Motor neuron (in vitro differentiated cells): ENCODE measurements around the gene LRIG2. TPM values are rescaled to one million over a fixed set of nuclear protein-coding genes. Genes with fewer than 3 reads are reported as not detected.
"Not testable (repeated sequence)": the region's sequence is repeated elsewhere in the genome, so short reads cannot be mapped to it uniquely, and the experiment has no call there.

Experiments used
- ATAC-seq, 8 experiments: fragments of 200-7000 bp; cut with Tn5 transposase; replicated peaks in 6 of 8; 2 replicates each; pipeline ENCODE4 v1.8.0; 2021; ENCODE audit warnings: mild to moderate bottlenecking in 8 of 8, moderate library complexity in 8 of 8
- H3K27ac ChIP-seq, 2 donors: fragments of 250-450 bp; sonication (Bioruptor Pico); 2 replicates each; pipeline ENCODE4 v1.9.0; 2021; ENCODE audit warnings: antibody characterized with exemption in 2 of 2, mild to moderate bottlenecking in 2 of 2, moderate library complexity in 1 of 2
- H3K4me1 ChIP-seq, 2 donors: fragments of 250-450 bp; sonication (Bioruptor Pico); replicated peaks in 1 of 2; 2 replicates each; pipeline ENCODE4 v1.6.1; 2021; ENCODE audit warnings: antibody characterized with exemption in 2 of 2, mild to moderate bottlenecking in 2 of 2, moderate library complexity in 1 of 2
- H3K4me3 ChIP-seq, 5 donors: fragments of 250-450 bp; sonication (Bioruptor Pico); 2 replicates each; pipeline ENCODE4 v1.9.0; 2021; ENCODE audit warnings: antibody characterized with exemption in 5 of 5, mild to moderate bottlenecking in 5 of 5, moderate library complexity in 4 of 5
- WGBS, 10 experiments: fragments of 450-650 bp; shearing (Covaris generic); methylation state at CpG; one replicate each; pipeline ENCODE4 v1.0.0; 2022; 5-methylcytosine and 5-hydroxymethylcytosine counted together
- in situ Hi-C, 9 experiments: fragments of 400-800 bp; cut with MboI; loops; one replicate each; pipeline ENCODE4 v1.15.0; 2021; ENCODE audit warnings: low sequenced_read_pairs in 9 of 9, low pct_unique_long_range_greater_than_20kb in 2 of 9; ENCODE audit not compliant: unreplicated experiment in 9 of 9
- total RNA-seq, 8 experiments: library from RNA; unstranded; fragments of 300-600 nt; gene quantifications; 2 replicates each; pipeline versions ENCODE4 v1.2.3 to v1.2.4, GENCODE V29; 2022

LRIG2 gene
- total RNA-seq, 8 experiments from 2014 or later: 11.9 to 25.4 (median 20.6) TPM

DNA sequence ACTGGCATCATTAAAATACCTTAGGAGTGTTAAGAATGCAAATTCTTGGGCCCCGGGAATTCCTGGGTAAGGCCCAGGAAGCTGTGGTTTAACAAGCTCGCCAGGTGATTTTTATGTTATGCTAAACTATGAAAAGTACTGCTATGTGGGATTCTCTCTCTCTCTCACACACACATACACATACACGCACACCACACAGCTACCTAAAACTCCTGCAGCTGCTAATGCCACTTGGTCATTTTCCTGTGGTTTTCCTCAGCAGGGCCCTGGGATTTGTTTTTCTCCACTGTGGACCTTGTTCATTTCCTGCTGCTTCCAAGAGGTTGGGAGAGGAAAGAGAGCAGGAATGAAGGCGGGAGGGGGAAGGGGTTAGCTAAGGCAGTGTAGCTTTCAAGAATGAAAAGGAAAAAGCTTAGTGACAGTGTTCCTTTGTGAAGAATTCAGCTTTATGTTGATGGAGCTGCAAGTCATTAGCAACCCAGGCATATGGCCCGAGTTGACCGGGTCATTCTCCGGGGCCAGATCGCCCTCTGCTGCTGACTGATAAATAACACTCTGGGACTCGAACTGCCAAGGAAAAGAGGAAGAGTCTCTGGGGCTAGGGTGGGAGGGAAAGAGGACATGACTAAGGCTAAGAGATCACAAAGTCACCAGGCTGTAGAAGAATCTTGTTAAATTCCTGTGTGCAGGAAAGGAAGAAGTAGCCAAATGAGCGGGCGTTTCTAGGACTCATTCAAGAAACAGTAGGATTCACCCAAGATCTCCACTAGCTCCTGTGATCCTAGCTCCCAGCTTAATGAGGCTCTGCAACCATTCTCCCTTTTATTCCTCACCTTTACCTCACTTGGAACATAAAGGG, 30.5 kb upstream of the LRIG2 start:
- peak overlapping the region; percentile 52 to 79 for H3K27ac ChIP-seq
- 2 to 11% (median 8%) methylated on average over 3 to 10 of the region's 11 CpGs; no CpG with 5 or more reads in 3 of the 10 experiments for WGBS, 10 experiments
- no peak overlapping the region for H3K4me3 ChIP-seq
- ATAC-seq: peak; percentile 90 to 96 (median 92)
- in situ Hi-C loops: loop anchor here in 2 of 9 experiments (25.0 kb wide), 2 partner anchors 155 to 230 kb away; no protein-coding TSS in a partner anchor
- peaks cover 20 to 29% of the 10 kb centered on the region in 2 donors for H3K4me1 ChIP-seq

DNA sequence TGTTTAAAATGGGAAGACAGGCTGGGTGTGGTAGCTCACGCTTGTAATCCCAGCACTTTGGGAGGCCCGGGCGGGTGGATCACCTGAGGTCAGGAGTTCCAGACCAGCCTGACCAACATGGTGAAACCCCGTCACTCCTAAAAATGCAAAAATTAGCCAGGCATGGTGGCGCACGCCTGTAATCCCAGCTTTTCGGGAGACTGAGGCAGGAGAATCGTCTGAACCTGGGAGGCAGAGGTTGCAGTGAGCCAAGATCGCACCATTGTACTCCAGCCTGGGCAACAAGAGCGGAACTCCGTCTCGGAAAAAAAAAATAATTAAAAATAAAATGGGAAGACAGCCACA, 29.9 kb upstream of the LRIG2 start:
- peaks cover 20 to 29% of the 10 kb centered on the region in 2 donors for H3K4me1 ChIP-seq
- WGBS, 10 experiments: 58 to 96% (median 73%) methylated on average over 1 to 12 of the region's 12 CpGs
- H3K4me3 ChIP-seq, ATAC-seq: not testable (repeated sequence)
- peak overlapping the region in 1 of 2 donors; percentile 1 for H3K27ac ChIP-seq
- in situ Hi-C loops: loop anchor here in 2 of 9 experiments (25.0 kb wide), 2 partner anchors 156 to 231 kb away; no protein-coding TSS in a partner anchor

DNA sequence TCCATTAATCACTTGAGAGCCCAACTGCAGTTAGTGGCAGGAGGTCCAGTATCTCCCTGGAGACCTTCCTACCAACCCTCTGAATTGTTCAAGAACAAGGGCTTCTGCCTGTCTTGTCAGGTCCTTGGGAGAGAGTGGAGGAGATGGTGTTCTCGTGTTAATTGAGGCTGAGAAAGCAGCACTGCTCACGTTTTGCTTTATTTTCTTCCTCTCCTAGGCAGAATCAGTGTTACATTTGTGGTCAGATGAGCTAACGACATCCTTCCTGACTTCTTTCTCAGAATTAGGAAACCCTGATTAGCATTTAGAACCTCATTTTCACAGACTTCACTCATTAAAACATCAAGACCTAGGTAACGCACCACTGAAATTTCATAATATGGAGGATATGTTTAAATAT, 26.4 kb upstream of the LRIG2 start:
- in situ Hi-C loops: loop anchor here in 2 of 9 experiments (25.0 kb wide), 2 partner anchors 159 to 234 kb away; no protein-coding TSS in a partner anchor
- H3K4me1 ChIP-seq: peaks cover 18 to 25% of the 10 kb centered on the region in 2 donors
- H3K4me3 ChIP-seq: no peak overlapping the region
- WGBS, 10 experiments: 46 to 93% (median 57%) methylated on average over 3 to 4 of the region's 4 CpGs
- H3K27ac ChIP-seq: no peak overlapping the region
- ATAC-seq: no peak

DNA sequence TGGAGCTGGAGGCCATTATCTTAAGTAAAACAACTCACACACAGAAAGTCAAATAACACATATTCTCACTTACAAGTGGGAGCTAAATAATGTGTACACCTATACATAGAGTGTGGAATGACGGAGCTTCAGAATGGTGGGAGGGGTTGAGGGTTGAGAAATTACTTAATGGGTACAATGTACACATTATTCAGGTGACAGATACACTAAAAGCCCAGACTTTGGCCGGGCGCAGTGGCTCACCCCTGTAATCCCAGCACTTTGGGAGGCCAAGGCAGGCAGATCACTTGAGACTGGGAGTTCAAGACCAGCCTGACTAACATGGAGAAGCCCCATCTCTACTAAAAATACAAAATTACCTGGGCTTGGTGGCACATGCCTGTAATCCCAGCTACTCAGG, 24.9 kb upstream of the LRIG2 start:
- H3K27ac ChIP-seq: no peak overlapping the region
- peaks cover 3 to 10% of the 10 kb centered on the region in 2 donors for H3K4me1 ChIP-seq
- no peak for ATAC-seq
- in situ Hi-C loops: loop anchor here in 2 of 9 experiments (25.0 kb wide), 2 partner anchors 161 to 236 kb away; no protein-coding TSS in a partner anchor
- WGBS, 10 experiments: 60 to 100% (median 100%) methylated on average over 1 to 3 of the region's 3 CpGs; no CpG with 5 or more reads in 5 of the 10 experiments
- H3K4me3 ChIP-seq: no peak overlapping the region

DNA sequence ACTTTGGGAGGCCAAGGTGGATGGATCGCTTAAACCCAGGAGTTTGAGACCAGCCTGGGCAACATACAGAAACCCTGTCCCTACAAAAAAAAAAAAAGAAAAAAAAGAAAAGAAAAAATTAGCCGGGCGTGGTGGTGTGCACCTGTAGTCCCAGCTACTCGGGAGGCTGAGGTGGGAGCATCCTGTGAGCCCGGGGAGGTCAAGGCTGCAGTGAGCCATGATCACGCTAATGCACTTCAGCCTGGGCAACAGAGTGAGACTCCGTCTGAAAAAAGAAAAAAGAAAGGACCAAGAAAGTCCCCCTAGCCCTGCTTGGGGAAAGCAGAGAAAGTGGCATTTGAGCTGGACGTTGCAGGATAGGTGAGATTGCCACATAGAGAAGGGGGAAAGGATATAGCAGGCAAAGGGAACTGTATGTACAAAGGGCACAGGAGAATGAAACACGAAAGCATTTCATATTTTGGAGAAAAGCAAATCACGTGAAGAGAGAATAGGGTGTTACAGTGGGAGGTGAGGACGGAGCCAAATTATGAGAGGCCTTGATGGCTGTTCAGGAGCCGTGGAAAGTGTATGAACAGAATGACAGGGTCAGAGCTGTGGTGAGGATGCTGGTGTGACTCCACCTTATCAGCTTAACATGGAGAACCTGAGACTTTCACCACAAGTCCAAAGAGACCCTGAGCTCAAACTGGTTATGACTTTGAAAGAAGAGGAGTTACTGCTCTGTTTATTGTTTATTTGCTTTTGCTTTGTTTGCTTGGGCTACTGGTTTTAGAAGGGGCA, 19.5 kb upstream of the LRIG2 start:
- Histone ChIP-seq H3K27ac (no peak overlapping the region), H3K4me3 (no peak overlapping the region), H3K4me1 (peaks cover 8 to 22% of the 10 kb centered on the region in 2 donors)
- 69 to 92% (median 84%) methylated on average over 3 to 12 of the region's 12 CpGs for WGBS, 10 experiments
- ATAC-seq: no peak
- in situ Hi-C loops: loop anchor here in 2 of 9 experiments (25.0 kb wide), 1 partner anchor 341 kb away; the partner anchor contains the start of genes PPM1J (in 2 of the 2) and RHOC (in 2 of the 2)

DNA sequence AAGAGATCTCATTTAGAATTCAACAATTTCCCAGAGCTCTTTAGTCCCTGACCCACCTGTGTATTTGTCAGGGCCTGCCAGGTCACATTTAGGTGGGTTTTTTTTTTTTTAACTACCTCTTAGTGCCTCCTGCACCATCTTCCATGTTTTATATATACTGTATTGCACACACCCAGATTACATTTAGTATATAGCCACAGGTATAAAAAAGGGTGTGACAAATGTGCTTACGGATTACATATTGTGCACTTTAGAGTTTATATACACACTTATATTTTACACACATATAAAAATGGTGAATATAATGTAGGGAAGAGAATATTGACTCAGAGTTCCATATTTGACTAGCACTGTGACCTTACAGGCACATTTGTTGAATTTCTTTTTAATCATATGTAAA, 17.4 kb upstream of the LRIG2 start:
- in situ Hi-C loops: loop anchor here in 2 of 9 experiments (25.0 kb wide), 1 partner anchor 343 kb away; the partner anchor contains the start of genes PPM1J (in 2 of the 2) and RHOC (in 2 of the 2)
- H3K27ac ChIP-seq: no peak overlapping the region
- ATAC-seq: no peak
- no peak overlapping the region for H3K4me3 ChIP-seq
- 60 to 100% (median 100%) methylated on average over 1 of the region's 1 CpG; no CpG with 5 or more reads in 3 of the 10 experiments for WGBS, 10 experiments
- peaks cover 23 to 39% of the 10 kb centered on the region in 2 donors for H3K4me1 ChIP-seq

DNA sequence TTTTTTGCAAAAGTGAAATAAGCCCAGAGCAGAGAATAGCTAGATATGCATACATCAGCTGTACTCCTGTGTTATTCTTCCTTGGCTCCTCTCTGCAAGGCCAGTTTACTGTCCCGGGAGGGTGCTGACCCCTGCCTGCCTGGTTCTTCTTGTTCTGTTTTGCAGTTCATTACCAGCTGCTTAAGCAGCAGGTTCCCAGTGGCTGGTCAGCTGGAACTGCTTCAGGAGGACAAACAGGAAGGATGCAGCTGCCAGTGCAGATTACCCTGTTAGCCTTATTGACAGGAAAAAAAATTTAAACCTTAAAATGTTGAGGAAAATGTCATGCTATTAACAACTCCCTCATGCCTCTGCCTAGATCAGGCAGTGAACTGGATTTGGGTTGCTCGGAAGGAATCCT, 16.0 kb upstream of the LRIG2 start:
- in situ Hi-C loops: loop anchor here in 2 of 9 experiments (25.0 kb wide), 1 partner anchor 345 kb away; the partner anchor contains the start of genes PPM1J (in 2 of the 2) and RHOC (in 2 of the 2)
- ATAC-seq: peak in 3 of 8 experiments; percentile 17 to 56 (median 24)
- WGBS, 10 experiments: 0 to 100% (median 51%) methylated on average over 1 to 2 of the region's 2 CpGs; no CpG with 5 or more reads in 2 of the 10 experiments

DNA sequence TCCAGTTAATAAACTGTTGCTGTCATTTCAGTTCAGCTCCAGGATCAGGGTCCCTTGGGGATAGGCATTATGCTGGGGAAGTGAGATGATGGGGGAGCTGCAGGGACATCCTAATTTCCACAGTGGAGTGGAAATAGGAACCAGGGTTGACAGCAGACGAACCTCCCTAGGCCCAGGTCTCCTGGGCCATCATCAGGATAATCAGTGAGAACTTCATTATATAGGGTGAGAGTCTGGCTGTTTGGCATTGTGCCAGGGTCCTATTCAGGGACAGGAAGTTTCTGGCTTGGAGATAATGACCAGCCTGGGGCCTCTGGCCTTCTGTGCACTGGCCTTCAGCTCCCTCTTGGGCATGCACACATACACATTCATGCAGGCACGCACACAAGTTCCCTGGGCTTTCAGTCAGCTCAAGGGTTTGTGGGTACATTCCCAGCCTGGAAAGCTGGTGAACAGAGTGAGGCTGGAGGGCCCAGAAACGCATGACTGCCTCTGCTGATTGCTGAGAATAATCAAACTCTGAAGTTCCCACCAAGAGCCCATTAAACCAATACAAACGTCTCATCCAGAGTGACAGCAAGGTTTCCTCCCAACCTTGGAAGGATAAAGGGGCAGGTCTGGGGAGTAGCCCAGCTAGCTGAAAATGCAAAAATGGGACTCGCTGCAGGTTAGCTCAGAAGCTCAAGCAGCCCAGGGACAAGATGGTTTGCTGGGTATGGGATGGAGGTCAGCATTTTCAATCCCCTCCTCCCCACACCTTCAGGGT, 13.9 kb upstream of the LRIG2 start:
- peak; percentile 49 to 95 (median 88) for ATAC-seq
- whole genome bisulfite sequencing, 10 experiments: 29 to 100% (median 58%) methylated on average over 1 to 4 of the region's 5 CpGs; no CpG with 5 or more reads in 3 of the 10 experiments
- Histone ChIP-seq H3K4me1 (peaks cover 23 to 35% of the 10 kb centered on the region in 2 donors), H3K4me3 (no peak overlapping the region), H3K27ac (peak overlapping the region; percentile 1 to 7)
- in situ Hi-C loops: loop anchor here in 2 of 9 experiments (25.0 kb wide), 1 partner anchor 347 kb away; the partner anchor contains the start of genes PPM1J (in 2 of the 2) and RHOC (in 2 of the 2)

More for the DNA sequence above, 16.0 kb upstream of the LRIG2 start:
- Histone ChIP-seq H3K27ac (no peak overlapping the region), H3K4me1 (peaks cover 23 to 39% of the 10 kb centered on the region in 2 donors), H3K4me3 (no peak overlapping the region)

DNA sequence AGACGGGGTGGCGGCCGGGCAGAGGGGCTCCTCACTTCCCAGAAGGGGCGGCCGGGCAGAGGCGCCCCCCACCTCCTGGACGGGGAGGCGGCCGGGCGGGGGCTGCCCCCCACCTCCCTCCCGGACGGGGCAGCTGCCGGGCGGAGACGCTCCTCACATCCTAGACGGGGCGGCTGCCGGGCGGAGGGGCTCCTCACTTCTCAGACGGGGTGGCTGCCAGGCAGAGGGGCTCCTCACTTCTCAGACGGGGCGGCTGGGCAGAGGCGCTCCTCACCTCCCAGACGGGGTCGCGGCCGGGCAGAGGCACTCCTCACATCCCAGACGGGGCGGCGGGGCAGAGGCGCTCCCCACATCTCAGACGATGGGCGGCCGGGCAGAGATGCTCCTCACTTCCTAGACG, 9.5 kb upstream of the LRIG2 start:
- not testable (repeated sequence) for H3K4me3 ChIP-seq, ATAC-seq, H3K27ac ChIP-seq
- in situ Hi-C loops: loop anchor here in 2 of 9 experiments (25.0 kb wide), 1 partner anchor 351 kb away; the partner anchor contains the start of genes PPM1J (in 2 of the 2) and RHOC (in 2 of the 2)
- WGBS, 10 experiments: no CpG with 5 or more reads among the region's 35 CpGs
- H3K4me1 ChIP-seq: peaks cover 16 to 17% of the 10 kb centered on the region in 2 donors

DNA sequence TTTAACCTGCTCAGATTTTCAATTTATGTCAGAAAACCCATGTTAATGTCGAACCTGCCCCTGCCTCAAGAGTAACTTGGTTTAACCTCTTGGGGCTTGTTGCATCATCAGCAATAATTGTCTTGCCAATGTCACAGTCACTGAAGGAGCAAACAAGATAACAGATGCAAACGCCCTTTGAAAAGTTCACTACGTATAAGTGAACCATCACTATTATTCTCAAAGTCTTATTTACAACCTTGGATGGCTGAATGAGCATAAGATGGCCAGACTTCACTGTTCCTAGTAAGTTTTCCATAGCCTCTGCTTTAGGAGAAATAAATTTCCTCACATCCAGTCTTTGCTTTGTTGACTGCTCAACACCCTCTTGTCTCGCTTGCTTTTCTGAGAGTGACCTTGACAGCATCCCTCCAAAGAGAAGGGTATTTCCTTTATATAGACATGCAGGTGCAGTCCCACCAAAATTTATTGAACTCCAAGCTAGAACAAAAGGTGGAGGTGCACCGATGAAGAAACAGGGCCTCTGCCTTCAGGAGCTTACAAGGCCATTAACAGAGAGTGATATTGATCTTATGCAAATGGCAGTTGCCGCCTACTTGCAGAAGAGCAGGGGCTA, 749 bp upstream of the LRIG2 start:
- H3K4me3 ChIP-seq: peak overlapping the region; percentile 67 to 82 (median 77)
- no peak for ATAC-seq
- in situ Hi-C loops: loop anchor here in 2 of 9 experiments (25.0 kb wide), 1 partner anchor 360 kb away; the partner anchor contains the start of genes PPM1J (in 2 of the 2) and RHOC (in 2 of the 2)
- peaks cover 21 to 22% of the 10 kb centered on the region in 2 donors for H3K4me1 ChIP-seq
- WGBS, 10 experiments: 15 to 76% (median 48%) methylated on average over 1 to 6 of the region's 6 CpGs; no CpG with 5 or more reads in 1 of the 10 experiments
- H3K27ac ChIP-seq: peak overlapping the region; percentile 96

DNA sequence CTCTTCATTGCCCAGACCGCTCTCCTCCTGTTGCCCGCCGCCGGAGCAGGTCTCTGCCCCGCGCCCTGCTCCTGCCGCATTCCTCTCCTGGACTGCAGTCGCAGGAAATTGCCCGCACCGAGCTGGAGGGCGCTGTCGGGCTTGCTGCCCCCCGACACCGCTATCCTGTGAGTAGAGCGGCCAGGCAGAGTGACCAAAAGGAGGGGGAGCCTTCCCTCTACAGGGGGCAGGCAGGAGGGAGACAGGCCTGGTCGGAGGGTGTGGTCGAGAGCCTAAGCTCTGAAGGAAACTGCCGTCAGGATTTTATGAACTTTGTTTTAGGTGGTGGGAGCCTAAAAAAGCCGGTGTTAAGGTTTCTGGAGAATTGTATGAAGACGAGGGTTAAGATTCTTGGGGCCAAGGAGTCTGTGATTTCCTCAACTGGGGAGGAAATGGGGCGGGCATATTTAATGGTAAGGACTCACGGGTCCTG, 517 bp downstream of the LRIG2 start:
- H3K27ac ChIP-seq: peak overlapping the region; percentile 96
- peak; percentile 41 to 59 (median 52) for ATAC-seq
- peak overlapping the region; percentile 67 to 82 (median 77) for H3K4me3 ChIP-seq
- WGBS, 10 experiments: 0 to 1% (median 0%) methylated on average over 1 to 18 of the region's 22 CpGs; no CpG with 5 or more reads in 5 of the 10 experiments
- H3K4me1 ChIP-seq: peaks cover 21 to 22% of the 10 kb centered on the region in 2 donors
- in situ Hi-C loops: loop anchor here in 2 of 9 experiments (25.0 kb wide), 1 partner anchor 361 kb away; the partner anchor contains the start of genes PPM1J (in 2 of the 2) and RHOC (in 2 of the 2)
